BE2C (cell line): ENCODE measurements around the gene SLC6A12.
"Not testable (repeated sequence)": the region's sequence is repeated elsewhere in the genome, so short reads cannot be mapped to it uniquely, and the experiment has no call there.

ENCODE experiments used
- DNase-seq: peaks from one replicate; pipeline ENCODE4 v3.0.0-alpha.2; 2020
- H3K27me3 ChIP-seq: fragments of 250-450 bp; sonication (Bioruptor Pico); 2 replicates; pipeline ENCODE4 v1.5.1; 2020; ENCODE audit warnings: mild to moderate bottlenecking
- H3K36me3 ChIP-seq: fragments of 250-450 bp; sonication (Bioruptor Pico); 2 replicates; pipeline ENCODE4 v1.5.1; 2020; ENCODE audit warnings: mild to moderate bottlenecking
- H3K4me1 ChIP-seq: fragments of 250-450 bp; sonication (Bioruptor Pico); 2 replicates; pipeline ENCODE4 v1.5.1; 2020
- H3K4me3 ChIP-seq: 2 replicates; pipeline ENCODE4 v1.5.1; 2011; ENCODE audit warnings: low read depth, low read length
- H3K9me3 ChIP-seq: fragments of 250-450 bp; sonication (Bioruptor Pico); 2 replicates; pipeline ENCODE4 v1.5.1; 2020
- TF ChIP-seq, protein P1 (sequence below): IDR thresholded peaks from 2 replicates; pipeline ENCODE4 v1.5.1; 2012; ENCODE audit warnings: mild to moderate bottlenecking, low read depth, low read length

Gene SLC6A12

DNA sequence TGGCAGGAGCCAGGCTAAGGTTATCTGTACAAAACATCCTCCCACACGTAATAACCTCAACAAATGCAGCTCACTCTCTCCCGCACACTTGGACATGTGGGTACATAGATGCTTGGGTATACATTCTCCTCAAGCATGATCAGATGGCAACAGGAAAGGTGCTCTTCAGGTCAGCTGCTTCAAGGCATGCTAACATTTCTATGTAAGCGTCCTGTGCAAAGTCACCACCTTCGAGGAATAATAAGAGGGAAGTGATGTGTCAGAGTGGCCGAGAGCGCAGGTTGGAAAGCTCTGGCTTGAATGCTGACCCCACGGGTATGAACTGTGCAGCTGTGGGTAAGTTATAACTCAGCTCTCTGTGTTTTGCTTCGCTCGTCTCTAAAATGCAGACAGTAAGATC lies 24.2 kb upstream of the SLC6A12 start:
- Histone ChIP-seq H3K4me3 (no peak overlapping the region), H3K27me3 (no peaks in the 10 kb centered on the region), H3K36me3 (no peaks in the 10 kb centered on the region), H3K9me3 (no peaks in the 10 kb centered on the region; the same call in 1 of the 2 replicates), H3K4me1 (no peaks in the 10 kb centered on the region)
- no peak for DNase-seq
- TF ChIP-seq, protein P1, sequence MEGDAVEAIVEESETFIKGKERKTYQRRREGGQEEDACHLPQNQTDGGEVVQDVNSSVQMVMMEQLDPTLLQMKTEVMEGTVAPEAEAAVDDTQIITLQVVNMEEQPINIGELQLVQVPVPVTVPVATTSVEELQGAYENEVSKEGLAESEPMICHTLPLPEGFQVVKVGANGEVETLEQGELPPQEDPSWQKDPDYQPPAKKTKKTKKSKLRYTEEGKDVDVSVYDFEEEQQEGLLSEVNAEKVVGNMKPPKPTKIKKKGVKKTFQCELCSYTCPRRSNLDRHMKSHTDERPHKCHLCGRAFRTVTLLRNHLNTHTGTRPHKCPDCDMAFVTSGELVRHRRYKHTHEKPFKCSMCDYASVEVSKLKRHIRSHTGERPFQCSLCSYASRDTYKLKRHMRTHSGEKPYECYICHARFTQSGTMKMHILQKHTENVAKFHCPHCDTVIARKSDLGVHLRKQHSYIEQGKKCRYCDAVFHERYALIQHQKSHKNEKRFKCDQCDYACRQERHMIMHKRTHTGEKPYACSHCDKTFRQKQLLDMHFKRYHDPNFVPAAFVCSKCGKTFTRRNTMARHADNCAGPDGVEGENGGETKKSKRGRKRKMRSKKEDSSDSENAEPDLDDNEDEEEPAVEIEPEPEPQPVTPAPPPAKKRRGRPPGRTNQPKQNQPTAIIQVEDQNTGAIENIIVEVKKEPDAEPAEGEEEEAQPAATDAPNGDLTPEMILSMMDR, result no peak

DNA sequence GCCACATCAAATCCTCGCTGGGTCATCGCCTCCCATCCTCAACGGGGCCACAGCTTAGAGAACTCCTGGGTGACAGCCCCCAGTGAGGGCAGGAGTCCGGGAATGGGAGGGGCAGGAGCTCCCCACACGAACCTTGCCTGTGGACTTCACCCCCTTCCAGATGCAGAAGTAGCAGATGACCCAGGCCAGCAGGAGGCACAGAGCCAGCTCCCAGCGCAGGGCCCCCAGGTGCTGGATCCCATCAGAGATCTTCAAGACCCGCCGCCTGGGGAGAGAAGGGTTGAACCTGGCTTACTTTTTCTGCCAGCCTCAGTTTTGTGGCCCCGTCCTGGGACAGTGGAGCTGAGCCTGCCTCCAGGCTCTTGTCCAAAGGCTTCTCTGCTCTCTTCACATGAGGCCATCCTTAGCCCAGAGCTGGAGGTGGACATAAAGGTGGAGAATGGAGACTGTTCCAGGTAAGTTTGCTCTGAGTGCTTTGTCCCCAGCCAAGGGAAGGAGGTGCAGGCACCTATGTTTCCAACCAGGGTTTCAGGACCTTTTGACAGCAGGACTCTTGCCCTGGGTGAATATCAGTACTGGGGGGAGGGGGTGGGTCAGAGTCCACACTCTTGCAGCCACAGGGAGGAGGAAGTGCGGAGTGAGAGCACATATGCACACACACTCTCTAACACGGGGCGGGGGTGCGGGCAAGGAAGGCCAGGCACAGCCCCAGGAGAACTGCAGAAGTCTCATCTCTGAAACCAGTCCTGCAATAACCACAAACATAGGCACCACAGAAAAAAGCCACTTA lies 23.3 kb upstream of the SLC6A12 start:
- Histone ChIP-seq H3K36me3 (no peaks in the 10 kb centered on the region), H3K9me3 (no peaks in the 10 kb centered on the region; the same call in 1 of the 2 replicates), H3K4me1 (no peaks in the 10 kb centered on the region), H3K27me3 (no peaks in the 10 kb centered on the region), H3K4me3 (no peak overlapping the region)
- no peak for DNase-seq
- TF ChIP-seq, protein P1, result no peak

DNA sequence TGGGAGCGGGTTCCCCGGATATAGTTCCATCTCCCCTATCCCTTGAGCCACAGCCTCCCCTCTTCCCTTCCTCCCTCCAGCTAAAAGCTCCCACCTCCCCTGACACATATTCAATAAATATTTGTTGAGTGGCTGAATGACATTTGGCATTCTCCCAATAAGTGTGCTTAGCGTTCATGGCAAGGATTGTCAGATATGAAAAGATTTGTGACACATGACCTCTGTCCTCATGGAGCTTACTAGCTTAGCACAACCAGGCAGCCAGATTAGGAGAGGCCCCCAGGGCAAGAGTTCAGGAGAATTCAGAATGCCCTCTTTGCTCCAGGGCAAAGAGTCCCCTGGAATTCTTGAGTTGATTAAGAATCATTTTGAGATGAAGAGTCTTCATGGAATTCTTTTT lies 22.5 kb upstream of the SLC6A12 start:
- no peak for DNase-seq
- TF ChIP-seq, protein P1, result no peak
- Histone ChIP-seq H3K4me3 (no peak overlapping the region), H3K9me3 (no peaks in the 10 kb centered on the region; the same call in 1 of the 2 replicates), H3K4me1 (no peaks in the 10 kb centered on the region), H3K36me3 (no peaks in the 10 kb centered on the region), H3K27me3 (no peaks in the 10 kb centered on the region)

DNA sequence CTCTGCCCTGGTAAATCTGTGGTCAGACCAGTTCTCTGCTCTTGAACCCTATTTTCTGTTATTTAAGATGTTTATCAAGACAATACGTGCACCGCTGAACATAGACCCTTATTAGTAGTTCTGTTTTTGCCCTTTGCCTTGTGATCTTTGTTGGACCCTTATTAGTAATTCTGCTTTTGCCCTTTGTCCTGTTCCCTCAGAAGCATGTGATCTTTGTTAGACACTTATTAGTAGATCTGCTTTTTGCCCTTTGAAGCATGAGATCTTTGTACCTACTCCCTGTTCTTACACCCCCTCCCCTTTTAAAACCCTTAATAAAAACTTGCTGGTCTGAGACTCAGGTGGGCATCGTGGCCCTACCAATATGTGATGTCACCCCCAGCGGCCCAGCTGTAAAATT lies 22.0 kb upstream of the SLC6A12 start:
- not testable (repeated sequence) for H3K36me3 ChIP-seq, H3K27me3 ChIP-seq, H3K4me1 ChIP-seq, DNase-seq, H3K4me3 ChIP-seq, H3K9me3 ChIP-seq

DNA sequence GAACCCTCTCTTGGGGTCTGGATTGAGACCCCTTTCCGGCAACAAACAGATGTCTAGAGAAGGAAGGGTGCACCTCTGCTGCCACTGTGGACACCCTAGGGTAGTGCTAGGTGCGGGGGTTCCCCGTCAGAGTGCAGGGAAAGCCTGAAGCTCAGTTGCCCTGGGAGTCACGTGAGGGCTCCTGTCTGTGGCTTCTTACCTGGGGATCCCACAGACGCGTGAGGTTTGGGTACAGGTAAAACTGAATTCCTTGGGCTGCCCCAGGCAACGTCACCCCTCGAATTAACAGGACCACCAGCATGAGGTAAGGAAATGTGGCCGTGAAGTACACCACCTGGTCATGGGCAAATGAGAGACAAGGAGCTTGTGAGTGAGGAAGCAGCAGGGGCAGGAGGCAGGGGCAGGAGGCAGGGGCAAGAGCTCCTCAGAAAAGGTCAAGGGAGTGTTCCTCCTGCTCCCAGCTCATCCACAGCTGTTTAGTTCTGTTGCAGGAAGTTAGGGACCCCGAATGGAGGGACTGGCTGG lies 21.0 kb upstream of the SLC6A12 start:
- TF ChIP-seq, protein P1, result no peak
- H3K4me1 ChIP-seq, result no peaks in the 10 kb centered on the region
- no peak overlapping the region for H3K4me3 ChIP-seq
- no peak for DNase-seq
- no peaks in the 10 kb centered on the region; the same call in 1 of the 2 replicates for H3K9me3 ChIP-seq
- H3K36me3 ChIP-seq, result no peaks in the 10 kb centered on the region
- H3K27me3 ChIP-seq, result no peaks in the 10 kb centered on the region

DNA sequence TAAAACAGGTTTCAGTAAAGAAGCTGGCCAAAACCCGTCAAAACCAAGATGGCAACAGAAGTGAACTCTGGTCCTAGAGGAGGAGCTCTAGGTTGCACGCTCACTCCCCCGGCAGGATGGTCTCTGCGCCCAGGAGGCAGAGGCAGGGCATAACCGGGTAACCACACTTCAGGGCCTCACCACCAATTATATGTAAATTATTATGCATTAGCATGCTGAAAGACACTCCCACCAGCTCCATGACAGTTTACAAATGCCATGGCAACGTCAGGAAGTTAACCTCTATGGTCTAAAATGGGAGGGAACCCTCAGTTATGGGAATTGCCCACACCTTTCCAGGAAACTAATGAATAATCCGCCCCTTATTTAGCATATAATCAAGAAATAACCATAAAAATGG lies 20.1 kb upstream of the SLC6A12 start:
- no peaks in the 10 kb centered on the region for H3K4me1 ChIP-seq
- TF ChIP-seq, protein P1, result no peak
- H3K9me3 ChIP-seq, result no peaks in the 10 kb centered on the region; the same call in 1 of the 2 replicates
- no peaks in the 10 kb centered on the region for H3K36me3 ChIP-seq
- no peak for DNase-seq
- H3K4me3 ChIP-seq, result no peak overlapping the region
- no peaks in the 10 kb centered on the region for H3K27me3 ChIP-seq
